Measurements from ENCODE around the gene GGT5.
"Not testable (repeated sequence)": the region's sequence is repeated elsewhere in the genome, so short reads cannot be mapped to it uniquely, and the experiment has no call there.

DNA sequence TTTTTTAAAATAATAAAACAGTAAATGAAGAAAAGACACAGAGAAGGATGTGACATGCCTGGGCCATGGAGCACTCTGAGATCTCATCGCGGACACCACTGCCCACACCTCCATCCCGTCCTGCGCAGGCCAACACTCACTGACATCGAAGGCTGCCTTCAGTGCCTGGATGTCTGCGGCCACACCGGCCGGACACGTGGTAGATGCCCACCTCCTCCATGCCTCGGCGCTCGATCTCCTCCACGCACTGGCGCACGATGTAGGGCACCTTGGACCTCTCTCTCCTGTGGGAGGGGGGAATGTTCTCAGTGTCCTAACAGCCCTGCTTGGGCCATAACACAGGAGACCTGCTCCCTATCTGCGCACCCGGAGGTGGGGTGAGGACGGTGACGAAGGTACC, 18.6 kb upstream of the GGT5 start:
- TF ChIP-seq, protein P1, sequence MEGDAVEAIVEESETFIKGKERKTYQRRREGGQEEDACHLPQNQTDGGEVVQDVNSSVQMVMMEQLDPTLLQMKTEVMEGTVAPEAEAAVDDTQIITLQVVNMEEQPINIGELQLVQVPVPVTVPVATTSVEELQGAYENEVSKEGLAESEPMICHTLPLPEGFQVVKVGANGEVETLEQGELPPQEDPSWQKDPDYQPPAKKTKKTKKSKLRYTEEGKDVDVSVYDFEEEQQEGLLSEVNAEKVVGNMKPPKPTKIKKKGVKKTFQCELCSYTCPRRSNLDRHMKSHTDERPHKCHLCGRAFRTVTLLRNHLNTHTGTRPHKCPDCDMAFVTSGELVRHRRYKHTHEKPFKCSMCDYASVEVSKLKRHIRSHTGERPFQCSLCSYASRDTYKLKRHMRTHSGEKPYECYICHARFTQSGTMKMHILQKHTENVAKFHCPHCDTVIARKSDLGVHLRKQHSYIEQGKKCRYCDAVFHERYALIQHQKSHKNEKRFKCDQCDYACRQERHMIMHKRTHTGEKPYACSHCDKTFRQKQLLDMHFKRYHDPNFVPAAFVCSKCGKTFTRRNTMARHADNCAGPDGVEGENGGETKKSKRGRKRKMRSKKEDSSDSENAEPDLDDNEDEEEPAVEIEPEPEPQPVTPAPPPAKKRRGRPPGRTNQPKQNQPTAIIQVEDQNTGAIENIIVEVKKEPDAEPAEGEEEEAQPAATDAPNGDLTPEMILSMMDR (conservative IDR thresholded peaks at IDR 0.05): not testable (repeated sequence)
- not testable (repeated sequence) for TF ChIP-seq EZH2 (IDR thresholded peaks at IDR 0.05; ENCODE audit: low read depth)

Data from PC-9 (cell line).